Stimulated activated naive CD4-positive, alpha-beta T cell (primary cell): ENCODE results near the gene JAM3.
A peak's percentile ranks its signal among the peaks of the same experiment; 100 is the strongest.
"Not testable (repeated sequence)": the region's sequence is repeated elsewhere in the genome, so short reads cannot be mapped to it uniquely, and the experiment has no call there.

ENCODE experiments used
- DNase-seq, 6 experiments: peaks; one replicate each; lab custom pipeline; 2025; lab: John Stamatoyannopoulos, UW

JAM3 gene

GRCh38 chr11:134062265-134063123, 6.4 kb upstream of the JAM3 start:
- no peak for DNase-seq

- no peak for DNase-seq
Observed at GRCh38 chr11:134063124-134063495, 5.8 kb upstream of the JAM3 start.

- DNase-seq = no peak
Observed at GRCh38 chr11:134063991-134064747, 4.7 kb upstream of the JAM3 start.

- no peak for DNase-seq
Observed at GRCh38 chr11:134065381-134065780, 3.5 kb upstream of the JAM3 start.

- DNase-seq = no peak
Observed at GRCh38 chr11:134066943-134067885, 1.7 kb upstream of the JAM3 start.

- peak in 1 of 6 experiments; percentile 10 for DNase-seq
Observed at GRCh38 chr11:134069426-134070341, 812 bp downstream of the JAM3 start.

GRCh38 chr11:134070342-134070845, 1.5 kb downstream of the JAM3 start:
- no peak for DNase-seq

GRCh38 chr11:134071306-134071705, 2.4 kb downstream of the JAM3 start:
- no peak for DNase-seq

GRCh38 chr11:134071766-134072402, 3.0 kb downstream of the JAM3 start:
- no peak for DNase-seq

GRCh38 chr11:134072844-134073243, 4.0 kb downstream of the JAM3 start:
- no peak for DNase-seq

- no peak for DNase-seq
Observed at GRCh38 chr11:134074346-134074745, 5.5 kb downstream of the JAM3 start.

- DNase-seq = no peak
Observed at GRCh38 chr11:134074766-134075165, 5.9 kb downstream of the JAM3 start.

GRCh38 chr11:134079317-134079716, 10.4 kb downstream of the JAM3 start:
- DNase-seq = no peak

- DNase-seq = not testable (repeated sequence)
Observed at GRCh38 chr11:134081258-134081657, 12.4 kb downstream of the JAM3 start.

- no peak for DNase-seq
Observed at GRCh38 chr11:134082990-134083389, 14.1 kb downstream of the JAM3 start.

- DNase-seq = no peak
Observed at GRCh38 chr11:134086376-134086775, 17.5 kb downstream of the JAM3 start.

- DNase-seq = not testable (repeated sequence)
Observed at GRCh38 chr11:134092006-134092405, 23.1 kb downstream of the JAM3 start.

GRCh38 chr11:134097166-134097565, 28.3 kb downstream of the JAM3 start:
- DNase-seq = no peak

GRCh38 chr11:134098566-134099184, 29.8 kb downstream of the JAM3 start:
- DNase-seq = peak in 1 of 6 experiments; percentile 19

GRCh38 chr11:134100171-134100570, 31.3 kb downstream of the JAM3 start:
- no peak for DNase-seq
